ENCODE results near the gene LRIT2.
"Not testable (repeated sequence)": the region's sequence is repeated elsewhere in the genome, so short reads cannot be mapped to it uniquely, and the experiment has no call there.

LRIT2 gene

DNA sequence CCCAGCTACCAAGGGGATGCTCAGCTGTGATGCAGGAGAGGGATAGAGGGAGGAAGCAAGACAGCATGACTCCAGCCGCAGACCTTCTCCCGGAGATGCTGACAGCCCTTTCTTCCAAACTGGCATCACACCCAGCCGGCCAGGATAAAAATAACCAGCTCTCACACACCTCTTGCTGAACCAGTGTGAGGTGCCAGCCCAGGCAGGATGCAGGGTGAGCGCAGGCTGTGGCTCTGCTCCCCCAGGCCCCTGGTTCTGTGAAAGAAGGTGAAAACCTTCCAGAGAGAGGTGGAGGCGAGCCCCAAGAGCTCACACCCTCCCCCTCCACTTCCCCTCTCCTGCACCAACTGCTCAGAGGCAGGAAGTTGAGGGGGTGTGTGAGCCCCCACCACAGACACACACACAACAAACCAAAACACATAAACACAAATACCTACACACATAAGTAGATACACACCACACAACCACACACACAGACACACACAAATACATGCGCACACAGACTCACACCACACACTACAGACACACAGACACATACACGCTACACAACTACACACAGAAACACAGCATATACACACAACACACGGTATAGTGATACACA lies 47.7 kb downstream of the LRIT2 start:
- H3K9me3 Mint-ChIP-seq, result no peaks in the 10 kb centered on the region
- H3K27ac Mint-ChIP-seq, result no peak overlapping the region
- ATAC-seq (replicated peaks) (peak; percentile 91), DNase-seq (peak; percentile 73 to 74 (median 74))
- peaks cover 11 to 14% of the 10 kb centered on the region in 2 donors for H3K4me1 Mint-ChIP-seq (ENCODE audit: low read depth in 2 of 2)
- no peaks in the 10 kb centered on the region for H3K27me3 Mint-ChIP-seq
- H3K36me3 Mint-ChIP-seq (ENCODE audit: insufficient read depth), result no peaks in the 10 kb centered on the region
- H3K4me3 Mint-ChIP-seq, result no peak overlapping the region

DNA sequence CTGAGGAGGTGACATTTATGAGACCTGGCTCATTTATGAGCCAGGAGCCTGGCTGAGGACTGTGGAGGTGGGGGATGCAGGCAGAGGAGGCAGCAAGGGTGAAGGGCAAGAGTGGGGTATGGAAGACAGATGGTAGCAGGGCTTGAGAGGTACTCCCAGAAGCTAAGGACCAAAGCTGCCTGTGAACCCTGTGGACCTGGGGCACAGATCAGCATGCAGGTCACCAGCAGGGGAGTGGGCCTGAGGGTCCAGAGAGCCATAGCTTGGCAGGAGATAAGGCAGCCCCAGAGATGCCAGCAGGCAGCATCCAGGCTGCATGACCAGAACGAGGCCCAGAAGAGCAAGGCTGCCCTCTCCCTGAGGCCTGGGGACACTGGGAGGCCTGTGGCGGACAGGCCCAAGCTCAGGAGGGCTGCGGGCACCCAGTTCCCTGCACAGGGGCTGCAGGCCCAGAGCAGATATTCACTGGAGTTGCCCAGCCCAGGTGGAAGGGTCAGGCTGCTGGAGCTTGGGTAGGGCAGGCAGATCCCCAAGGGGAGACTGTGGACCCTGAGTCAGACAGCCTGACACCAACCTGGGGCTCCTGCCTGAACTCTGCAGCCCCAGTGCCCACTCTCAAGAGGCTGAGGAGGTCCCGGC lies 48.4 kb downstream of the LRIT2 start:
- no peak for ATAC-seq (replicated peaks)
- peaks cover 11 to 14% of the 10 kb centered on the region in 2 donors for H3K4me1 Mint-ChIP-seq (ENCODE audit: low read depth in 2 of 2)

DNA sequence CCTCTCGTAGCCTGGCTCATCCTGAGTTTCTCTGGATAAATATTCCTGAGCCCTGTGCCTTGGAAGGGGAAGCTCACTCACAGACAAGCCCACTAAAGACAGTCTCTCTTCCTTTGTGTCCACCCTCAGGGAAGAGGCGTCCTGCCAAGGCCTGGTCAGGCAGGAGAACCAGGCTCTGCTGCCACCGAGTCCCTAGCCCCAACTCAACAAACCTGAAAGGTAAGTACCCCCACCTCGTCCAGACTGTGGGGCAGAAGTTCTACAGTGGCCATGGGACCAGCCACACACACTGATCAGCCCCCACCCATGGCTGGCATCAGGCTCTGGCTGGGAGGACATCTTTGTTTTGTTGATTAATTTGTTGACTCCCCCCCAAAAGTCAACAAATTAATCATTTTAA lies 49.0 kb downstream of the LRIT2 start:
- DNase-seq (no peak), ATAC-seq (replicated peaks) (no peak)
- no peak overlapping the region for H3K4me3 Mint-ChIP-seq
- H3K27me3 Mint-ChIP-seq, result no peaks in the 10 kb centered on the region
- no peaks in the 10 kb centered on the region for H3K9me3 Mint-ChIP-seq
- H3K4me1 Mint-ChIP-seq (ENCODE audit: low read depth in 2 of 2), result peaks cover 11 to 14% of the 10 kb centered on the region in 2 donors
- H3K36me3 Mint-ChIP-seq (ENCODE audit: insufficient read depth), result no peaks in the 10 kb centered on the region
- no peak overlapping the region for H3K27ac Mint-ChIP-seq

More for the DNA sequence above, 48.4 kb downstream of the LRIT2 start:
- H3K36me3 Mint-ChIP-seq (ENCODE audit: insufficient read depth), result no peaks in the 10 kb centered on the region
- no peak for DNase-seq
- no peaks in the 10 kb centered on the region for H3K9me3 Mint-ChIP-seq
- no peak overlapping the region for H3K4me3 Mint-ChIP-seq
- no peak overlapping the region for H3K27ac Mint-ChIP-seq
- no peaks in the 10 kb centered on the region for H3K27me3 Mint-ChIP-seq

DNA sequence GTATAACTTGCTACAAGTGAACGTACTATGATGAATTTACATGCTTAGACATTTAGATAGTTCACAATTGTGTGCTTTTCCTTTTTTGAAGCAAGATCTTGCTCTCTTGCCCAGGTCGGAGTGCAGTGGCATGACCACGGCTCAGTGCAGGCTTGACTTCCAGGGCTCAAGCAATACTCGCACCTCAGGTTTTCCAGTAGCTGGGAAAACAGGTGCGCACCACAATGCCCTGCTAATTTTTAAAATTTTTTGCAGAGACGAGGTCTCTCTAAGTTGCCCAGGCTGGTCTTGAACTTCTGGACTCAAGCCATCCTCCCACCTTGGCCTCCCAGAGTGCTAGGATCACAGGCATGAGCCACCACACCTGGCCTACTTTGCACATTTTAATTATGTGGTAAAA lies 49.9 kb downstream of the LRIT2 start:
- H3K9me3 Mint-ChIP-seq, result no peaks in the 10 kb centered on the region
- no peak overlapping the region for H3K27ac Mint-ChIP-seq
- no peaks in the 10 kb centered on the region for H3K36me3 Mint-ChIP-seq (ENCODE audit: insufficient read depth)
- no peak overlapping the region for H3K4me3 Mint-ChIP-seq
- no peak for ATAC-seq (replicated peaks)
- no peak for DNase-seq
- H3K27me3 Mint-ChIP-seq, result no peaks in the 10 kb centered on the region
- peaks cover 11 to 14% of the 10 kb centered on the region in 2 donors for H3K4me1 Mint-ChIP-seq (ENCODE audit: low read depth in 2 of 2)

DNA sequence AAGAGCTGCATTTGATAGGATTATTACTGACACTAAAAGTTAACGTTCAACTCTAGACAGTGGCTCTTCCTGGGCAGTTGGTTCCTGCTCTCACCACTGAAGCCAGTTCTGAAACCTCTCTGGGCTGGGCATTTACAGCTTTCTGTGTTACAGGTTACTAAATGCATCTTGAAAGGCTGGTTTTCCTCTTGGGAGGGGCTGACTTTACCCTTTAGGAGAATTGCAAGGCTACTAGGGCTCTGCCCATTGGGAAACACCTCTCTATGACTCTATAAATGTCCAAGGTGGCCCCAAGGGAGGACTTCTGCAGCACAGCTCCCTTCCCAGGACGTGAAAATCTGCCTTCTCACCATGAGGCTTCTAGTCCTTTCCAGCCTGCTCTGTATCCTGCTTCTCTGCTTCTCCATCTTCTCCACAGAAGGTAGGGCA lies 51.8 kb downstream of the LRIT2 start, which contains the start of gene GPR15LG:
Gene GPR15LG, plus strand, starts transcription at position 301 of the 429 bp plus-strand sequence. Its CDS starts 51 bp downstream, at position 352.
- no peaks in the 10 kb centered on the region for H3K36me3 Mint-ChIP-seq (ENCODE audit: insufficient read depth)
- DNase-seq (no peak), ATAC-seq (replicated peaks) (no peak)
- no peaks in the 10 kb centered on the region for H3K27me3 Mint-ChIP-seq
- H3K9me3 Mint-ChIP-seq, result no peaks in the 10 kb centered on the region
- no peak within 1 kb of the TSS for H3K4me3 Mint-ChIP-seq
- peak within 1 kb of the TSS in 1 of 2 donors; percentile 65 for H3K27ac Mint-ChIP-seq
- peaks cover 11 to 14% of the 10 kb centered on the region in 2 donors for H3K4me1 Mint-ChIP-seq (ENCODE audit: low read depth in 2 of 2)

DNA sequence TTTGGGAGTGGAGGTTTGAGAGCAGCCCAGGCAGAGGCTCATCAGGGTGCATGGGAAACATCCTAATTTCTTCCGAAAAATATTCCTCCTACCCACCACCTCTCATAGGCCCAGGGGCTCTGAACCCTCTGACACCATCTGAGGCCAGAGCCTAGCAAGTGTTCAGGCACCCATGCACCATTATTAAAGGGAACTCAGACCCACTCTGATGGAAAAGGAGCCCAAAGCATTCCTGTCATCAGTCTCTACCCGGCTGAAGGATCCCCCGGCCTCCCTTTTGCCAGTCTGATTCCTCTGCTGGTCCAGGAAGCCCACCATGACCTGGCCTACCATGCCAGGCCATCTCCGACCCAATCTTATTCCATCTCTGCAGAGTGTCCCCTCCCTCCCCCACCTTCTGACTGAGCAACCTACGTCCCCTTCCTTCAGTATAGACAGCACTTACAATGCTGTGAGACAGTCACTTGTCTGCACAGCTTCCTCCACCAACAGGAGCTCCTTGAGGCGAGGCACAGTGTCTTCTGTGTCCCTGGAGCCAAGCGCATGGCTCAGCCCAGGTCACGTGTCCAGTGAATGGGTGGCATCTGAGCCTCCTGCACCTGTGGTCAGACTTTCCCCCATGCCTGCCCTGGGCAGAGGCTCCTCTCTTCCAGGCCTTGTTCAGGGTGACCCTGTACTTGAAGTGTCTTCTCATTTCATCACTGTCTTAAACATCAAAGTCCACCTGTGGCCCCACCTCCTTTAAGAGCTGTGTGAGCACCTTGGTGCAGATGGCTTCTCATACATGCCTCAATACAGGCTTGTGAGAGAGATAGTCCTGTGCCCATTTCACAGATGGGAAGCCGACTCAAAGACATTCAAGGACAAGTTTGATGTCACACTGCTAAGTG lies 52.6 kb downstream of the LRIT2 start:
- Mint-ChIP-seq H3K27ac (peak overlapping the region in 1 of 2 donors; percentile 65), H3K4me1 (ENCODE audit: low read depth in 2 of 2) (peaks cover 11 to 14% of the 10 kb centered on the region in 2 donors), H3K36me3 (ENCODE audit: insufficient read depth) (no peaks in the 10 kb centered on the region), H3K4me3 (no peak overlapping the region), H3K9me3 (no peaks in the 10 kb centered on the region), H3K27me3 (no peaks in the 10 kb centered on the region)
- ATAC-seq (replicated peaks) (no peak), DNase-seq (no peak)

DNA sequence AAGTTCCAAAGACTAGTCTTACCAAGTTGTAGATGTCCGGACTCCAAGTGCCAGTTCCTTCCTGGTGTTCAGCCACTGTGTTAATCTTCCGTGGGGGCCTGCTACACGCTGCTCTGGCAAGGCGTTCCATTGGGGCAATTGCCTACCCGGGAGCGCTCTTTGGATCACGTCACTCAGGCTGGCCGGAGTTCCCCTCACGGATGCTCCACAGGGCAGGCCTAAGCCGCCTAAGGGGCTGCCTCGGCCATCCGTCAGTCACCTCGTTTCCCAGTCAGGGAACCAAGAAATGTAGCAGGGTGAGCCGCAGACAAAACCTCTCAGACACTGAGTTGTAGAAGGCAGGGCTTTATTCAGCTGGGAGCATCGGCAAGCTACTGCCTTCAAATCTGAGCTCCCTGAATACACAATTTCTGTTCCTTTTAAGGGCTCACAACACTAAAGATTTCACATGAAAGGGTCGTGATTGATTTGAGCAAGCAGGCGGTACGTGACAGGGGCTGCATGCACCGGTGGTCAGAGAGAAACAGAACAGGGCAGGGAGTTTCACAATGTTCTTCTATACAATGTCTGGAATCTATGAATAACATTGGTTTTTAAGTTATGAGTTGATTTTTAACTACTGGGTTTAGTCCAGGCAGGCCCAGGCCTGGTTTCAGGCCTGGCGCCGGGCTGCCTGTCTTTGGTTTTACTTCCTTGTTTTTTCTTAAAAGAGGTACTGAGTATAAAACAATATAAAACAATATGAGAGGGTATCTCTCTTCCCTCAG lies 53.5 kb downstream of the LRIT2 start:
- H3K36me3 Mint-ChIP-seq (ENCODE audit: insufficient read depth); H3K27me3 Mint-ChIP-seq; H3K4me3 Mint-ChIP-seq; H3K9me3 Mint-ChIP-seq; DNase-seq; ATAC-seq (replicated peaks): not testable (repeated sequence)
- peaks cover 9 to 12% of the 10 kb centered on the region in 2 donors for H3K4me1 Mint-ChIP-seq (ENCODE audit: low read depth in 2 of 2)
- H3K27ac Mint-ChIP-seq, result peak overlapping the region in 1 of 2 donors; percentile 65

DNA sequence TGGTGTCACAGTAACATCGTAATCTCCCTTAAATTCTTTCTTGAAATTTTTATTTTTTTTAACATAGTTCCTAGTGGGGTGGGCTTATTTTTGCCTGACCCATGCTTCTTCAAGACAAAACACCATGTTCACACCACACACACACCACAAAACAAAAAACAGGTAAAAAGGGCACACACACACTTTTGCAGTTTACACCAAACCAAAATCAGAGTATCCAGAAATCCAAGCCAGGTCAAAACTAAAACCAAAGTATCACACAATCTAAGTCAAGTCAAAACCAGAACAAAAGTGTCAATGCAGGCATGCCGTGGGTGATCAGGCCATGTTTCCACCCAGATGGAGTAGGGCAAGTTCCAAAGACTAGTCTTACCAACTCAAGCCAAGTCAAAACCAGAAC lies 54.1 kb downstream of the LRIT2 start:
- H3K4me3 Mint-ChIP-seq; H3K36me3 Mint-ChIP-seq (ENCODE audit: insufficient read depth); H3K9me3 Mint-ChIP-seq; H3K4me1 Mint-ChIP-seq (ENCODE audit: low read depth in 2 of 2); H3K27me3 Mint-ChIP-seq; ATAC-seq (replicated peaks); DNase-seq: not testable (repeated sequence)
- H3K27ac Mint-ChIP-seq, result peak overlapping the region in 1 of 2 donors; percentile 44
